ENCODE results near the gene FOXR1. TPM values are rescaled to one million over a fixed set of nuclear protein-coding genes. Genes with fewer than 3 reads are reported as not detected.

FOXR1 gene
- total and polyA plus RNA-seq, 2 of the 8 experiments (the other 6 are each of a cell fraction or from before 2014, with no cell fraction given) = not detected

DNA sequence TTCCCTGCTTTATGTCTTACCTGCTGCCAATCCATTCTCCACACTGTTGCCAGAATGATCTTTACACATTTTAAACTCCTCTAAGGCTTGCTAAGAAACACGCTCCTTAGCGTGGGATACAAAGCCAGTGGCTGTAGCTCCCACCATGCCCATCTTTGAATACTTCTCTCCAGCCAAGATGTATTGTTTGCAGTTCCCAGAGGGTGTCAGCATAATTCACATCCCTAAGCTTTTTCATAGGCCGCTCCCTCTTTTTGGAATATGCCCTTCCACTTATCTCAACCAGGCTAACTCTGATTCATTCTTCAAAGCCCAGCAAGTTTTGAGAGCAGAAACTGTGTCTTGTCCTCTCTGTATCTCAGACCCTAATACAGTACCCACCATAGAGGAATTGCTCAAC lies 23.6 kb upstream of the FOXR1 start (continued):
- TF ChIP-seq, protein P1, sequence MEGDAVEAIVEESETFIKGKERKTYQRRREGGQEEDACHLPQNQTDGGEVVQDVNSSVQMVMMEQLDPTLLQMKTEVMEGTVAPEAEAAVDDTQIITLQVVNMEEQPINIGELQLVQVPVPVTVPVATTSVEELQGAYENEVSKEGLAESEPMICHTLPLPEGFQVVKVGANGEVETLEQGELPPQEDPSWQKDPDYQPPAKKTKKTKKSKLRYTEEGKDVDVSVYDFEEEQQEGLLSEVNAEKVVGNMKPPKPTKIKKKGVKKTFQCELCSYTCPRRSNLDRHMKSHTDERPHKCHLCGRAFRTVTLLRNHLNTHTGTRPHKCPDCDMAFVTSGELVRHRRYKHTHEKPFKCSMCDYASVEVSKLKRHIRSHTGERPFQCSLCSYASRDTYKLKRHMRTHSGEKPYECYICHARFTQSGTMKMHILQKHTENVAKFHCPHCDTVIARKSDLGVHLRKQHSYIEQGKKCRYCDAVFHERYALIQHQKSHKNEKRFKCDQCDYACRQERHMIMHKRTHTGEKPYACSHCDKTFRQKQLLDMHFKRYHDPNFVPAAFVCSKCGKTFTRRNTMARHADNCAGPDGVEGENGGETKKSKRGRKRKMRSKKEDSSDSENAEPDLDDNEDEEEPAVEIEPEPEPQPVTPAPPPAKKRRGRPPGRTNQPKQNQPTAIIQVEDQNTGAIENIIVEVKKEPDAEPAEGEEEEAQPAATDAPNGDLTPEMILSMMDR (IDR thresholded peaks at IDR 0.05; ENCODE audit: control extremely low read depth in 1 of 3, insufficient read depth in 1 of 3, low read depth in 1 of 3, low read length in 3 of 3) = no peak
- TF ChIP-seq, protein P2, sequence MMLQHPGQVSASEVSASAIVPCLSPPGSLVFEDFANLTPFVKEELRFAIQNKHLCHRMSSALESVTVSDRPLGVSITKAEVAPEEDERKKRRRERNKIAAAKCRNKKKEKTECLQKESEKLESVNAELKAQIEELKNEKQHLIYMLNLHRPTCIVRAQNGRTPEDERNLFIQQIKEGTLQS (IDR thresholded peaks at IDR 0.05; ENCODE audit: insufficient read depth, low read depth, low read length) = no peak
- TF ChIP-seq PHF8 (conservative IDR thresholded peaks at IDR 0.05; ENCODE audit: low read depth, low read length) = no peak

Measured in H1 (cell line).